Cardiac fibroblast (primary cell): ENCODE data around the gene DSC2.
"Not testable (repeated sequence)": the region's sequence is repeated elsewhere in the genome, so short reads cannot be mapped to it uniquely, and the experiment has no call there.

Experiments used
- DNase-seq, 2 donors: peaks; one replicate each; pipeline versions ENCODE4 v3.0.0 to v3.0.0-alpha.2; 2010; ENCODE audit warnings: low read depth in 2 of 2
- H3K4me3 ChIP-seq, 2 donors: replicated peaks in 1 of 2; 1 replicate in 1 of 2; 2 replicates in 1 of 2; pipeline ENCODE4 v1.5.1; 2011; ENCODE audit warnings: low read depth in 2 of 2, low read length in 2 of 2, mild to moderate bottlenecking in 2 of 2, moderate library complexity in 1 of 2
- CTCF ChIP-seq: IDR thresholded peaks from one replicate; pipeline ENCODE4 v1.5.1; 2011; ENCODE audit warnings: low read depth, mild to moderate bottlenecking, low read length, inconsistent platforms

Gene DSC2

GRCh38 chr18:31041271-31042083 lies 60.7 kb downstream of the DSC2 start:
- TF ChIP-seq CTCF, result no peak
- peak overlapping the region; percentile 49 to 50 for H3K4me3 ChIP-seq
- peak; percentile 23 to 31 for DNase-seq

GRCh38 chr18:31040686-31041270 lies 61.4 kb downstream of the DSC2 start:
- no peak for TF ChIP-seq CTCF
- peak; percentile 14 to 25 for DNase-seq
- H3K4me3 ChIP-seq, result peak overlapping the region; percentile 49 to 50

- TF ChIP-seq CTCF, result no peak
- H3K4me3 ChIP-seq, result no peak overlapping the region
- peak; percentile 32 to 53 for DNase-seq
Observed at GRCh38 chr18:31039426-31039825, 62.8 kb downstream of the DSC2 start.

- DNase-seq, result peak; percentile 37 to 41
- H3K4me3 ChIP-seq, result not testable (repeated sequence)
Observed at GRCh38 chr18:31037686-31038085, 64.5 kb downstream of the DSC2 start.

- DNase-seq, result no peak
- no peak overlapping the region for H3K4me3 ChIP-seq
- no peak for TF ChIP-seq CTCF
Observed at GRCh38 chr18:31034541-31034940, 67.7 kb downstream of the DSC2 start.

GRCh38 chr18:31030574-31031278 lies 71.5 kb downstream of the DSC2 start:
- no peak for TF ChIP-seq CTCF
- no peak for DNase-seq
- no peak overlapping the region for H3K4me3 ChIP-seq

- H3K4me3 ChIP-seq, result no peak overlapping the region
- no peak for TF ChIP-seq CTCF
- DNase-seq, result no peak
Observed at GRCh38 chr18:31015715-31016434, 86.3 kb downstream of the DSC2 start.

GRCh38 chr18:31011455-31011854 lies 90.8 kb downstream of the DSC2 start:
- DNase-seq, result peak; percentile 34 to 55
- H3K4me3 ChIP-seq, result not testable (repeated sequence)
